ENCODE data around the gene CHD1. TPM values are rescaled to one million over a fixed set of nuclear protein-coding genes. Genes with fewer than 3 reads are reported as not detected.

CHD1 gene
- total RNA-seq, 4 donors from 2014 or later: 25.8 to 69.3 (median 34.5) TPM

DNA sequence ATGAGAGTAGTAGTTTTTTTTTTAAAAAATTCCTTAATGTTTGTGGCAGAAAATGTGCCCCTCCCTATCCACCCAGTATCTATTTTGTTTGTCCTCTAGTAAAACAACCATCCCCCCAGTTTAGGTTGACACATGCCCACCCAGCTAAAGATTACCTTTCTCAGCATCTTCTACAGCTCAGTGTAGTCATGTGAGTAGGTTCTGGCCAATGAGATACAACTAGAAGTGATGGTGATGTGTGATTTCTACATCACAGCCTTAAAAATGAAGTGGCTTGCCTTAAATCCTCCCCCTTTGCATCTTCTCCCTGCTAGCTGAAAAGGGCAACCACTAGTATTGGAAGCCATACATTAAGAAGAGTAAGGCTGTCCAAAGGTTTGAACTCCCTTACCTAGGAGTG lies 14.9 kb downstream of the CHD1 start:
- no peak overlapping the region for H3K27ac ChIP-seq (replicated peaks in 1 of 4)
- DNase-seq (ENCODE audit: extremely low spot score): no peak
- TF ChIP-seq POLR2A (IDR thresholded peaks at IDR 0.05; ENCODE audit: low read depth) (no peak), EP300 (IDR thresholded peaks at IDR 0.05) (no peak), CTCF (IDR thresholded peaks at IDR 0.05) (no peak), POLR2AphosphoS5 (IDR thresholded peaks at IDR 0.05) (no peak)
- H3K4me1 ChIP-seq: peaks cover 6 to 60% (median 48%) of the 10 kb centered on the region in 4 donors
- no peaks in the 10 kb centered on the region for H3K27me3 ChIP-seq
- H3K36me3 ChIP-seq: peaks cover 0 to 10% (median 7%) of the 10 kb centered on the region in 4 donors
- intact Hi-C loops (cut with DNase I): no loop called here
- H3K9me3 ChIP-seq: no peaks in the 10 kb centered on the region
- no peak overlapping the region for H3K4me3 ChIP-seq

GRCh38 chr5:98911280-98912040 lies 17.3 kb downstream of the CHD1 start:
- H3K27ac ChIP-seq (replicated peaks in 1 of 4): no peak overlapping the region
- intact Hi-C loops (cut with DNase I): no loop called here
- no peak for DNase-seq (ENCODE audit: extremely low spot score)
- no peaks in the 10 kb centered on the region for H3K27me3 ChIP-seq
- 84% methylated on average over 5 of the region's 5 CpGs for WGBS
- TF ChIP-seq EP300 (IDR thresholded peaks at IDR 0.05): no peak
- no peak for TF ChIP-seq CTCF (IDR thresholded peaks at IDR 0.05)
- no peak for TF ChIP-seq POLR2AphosphoS5 (IDR thresholded peaks at IDR 0.05)
- TF ChIP-seq POLR2A (IDR thresholded peaks at IDR 0.05; ENCODE audit: low read depth): no peak
- no peaks in the 10 kb centered on the region for H3K9me3 ChIP-seq
- peaks cover 0 to 5% (median 1%) of the 10 kb centered on the region in 4 donors for H3K36me3 ChIP-seq
- no peak overlapping the region for H3K4me3 ChIP-seq
- peaks cover 4 to 59% (median 49%) of the 10 kb centered on the region in 4 donors for H3K4me1 ChIP-seq

DNA sequence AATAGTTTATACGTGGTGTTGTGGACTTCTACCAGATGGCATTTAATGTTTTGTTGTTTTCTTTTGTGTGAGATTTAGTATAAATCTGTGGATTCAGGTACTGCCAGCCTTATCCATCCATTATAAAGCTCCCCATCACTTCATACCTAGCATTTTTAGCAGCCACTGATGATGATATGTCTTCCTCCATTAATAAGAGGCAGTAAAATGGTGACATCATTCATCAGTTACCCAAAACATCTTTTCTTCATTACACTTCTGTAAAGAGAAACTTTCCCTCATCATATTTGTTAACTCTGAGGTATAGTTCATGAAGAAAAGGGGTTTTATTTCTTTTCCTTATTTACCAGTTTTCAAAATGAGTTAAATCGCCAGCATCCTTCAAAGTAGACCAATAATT lies 19.4 kb downstream of the CHD1 start:
- WGBS: 86% methylated on average over 2 of the region's 2 CpGs
- TF ChIP-seq POLR2AphosphoS5 (IDR thresholded peaks at IDR 0.05) (no peak), POLR2A (IDR thresholded peaks at IDR 0.05; ENCODE audit: low read depth) (no peak), EP300 (IDR thresholded peaks at IDR 0.05) (no peak), CTCF (IDR thresholded peaks at IDR 0.05) (no peak)
- intact Hi-C loops (cut with DNase I): no loop called here

DNA sequence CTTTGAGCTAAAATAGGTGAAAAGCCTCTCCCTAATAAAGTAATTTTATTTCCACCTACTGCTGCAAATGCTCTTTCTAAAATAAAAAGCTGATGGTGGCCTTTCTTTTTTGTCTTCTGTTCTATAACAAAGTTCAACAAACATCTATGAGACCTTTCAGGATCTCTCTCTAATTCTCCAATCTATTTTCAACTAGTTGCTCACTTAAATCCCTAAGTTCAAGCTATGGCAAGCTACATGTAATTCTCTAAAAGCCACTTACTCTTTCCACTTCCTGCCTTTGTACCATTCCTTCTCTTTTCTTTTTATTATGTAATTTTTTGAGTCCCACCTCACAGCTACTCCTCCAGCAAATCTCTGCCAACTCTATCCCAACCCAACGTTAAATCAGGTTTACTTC lies 20.9 kb downstream of the CHD1 start:
- 65% methylated on average over 1 of the region's 1 CpG for whole genome bisulfite sequencing
- no peak for DNase-seq (ENCODE audit: extremely low spot score)
- no peak for TF ChIP-seq POLR2A (IDR thresholded peaks at IDR 0.05; ENCODE audit: low read depth)
- TF ChIP-seq POLR2AphosphoS5 (IDR thresholded peaks at IDR 0.05): no peak
- no peak for TF ChIP-seq CTCF (IDR thresholded peaks at IDR 0.05)
- TF ChIP-seq EP300 (IDR thresholded peaks at IDR 0.05): no peak
- H3K27me3 ChIP-seq: no peaks in the 10 kb centered on the region
- H3K27ac ChIP-seq (replicated peaks in 1 of 4): no peak overlapping the region
- H3K9me3 ChIP-seq: no peaks in the 10 kb centered on the region
- peaks cover 0 to 14% (median 7%) of the 10 kb centered on the region in 4 donors for H3K36me3 ChIP-seq
- intact Hi-C loops (cut with DNase I): no loop called here
- H3K4me1 ChIP-seq: peaks cover 0 to 35% (median 25%) of the 10 kb centered on the region in 4 donors
- H3K4me3 ChIP-seq: no peak overlapping the region

More for the DNA sequence above, 19.4 kb downstream of the CHD1 start:
- H3K9me3 ChIP-seq: no peaks in the 10 kb centered on the region
- H3K4me3 ChIP-seq: no peak overlapping the region
- H3K27me3 ChIP-seq: no peaks in the 10 kb centered on the region
- H3K4me1 ChIP-seq: peaks cover under 1 to 49% (median 34%) of the 10 kb centered on the region in 4 donors
- H3K27ac ChIP-seq (replicated peaks in 1 of 4): no peak overlapping the region
- H3K36me3 ChIP-seq: peaks cover 0 to 5% (median 2%) of the 10 kb centered on the region in 4 donors
- no peak for DNase-seq (ENCODE audit: extremely low spot score)

All from esophagus muscularis mucosa (tissue), 4 donors.